ENCODE results near the gene CRB1. TPM values are rescaled to one million over a fixed set of nuclear protein-coding genes. Genes with fewer than 3 reads are reported as not detected.

Gene CRB1
- total and polyA plus RNA-seq, 2 experiments from 2014 or later: 0.27 to 0.56 TPM

- H3K36me3 ChIP-seq (ENCODE audit: insufficient read depth): no peaks in the 10 kb centered on the region
- H3K4me3 Mint-ChIP-seq: no peak overlapping the region
- no peaks in the 10 kb centered on the region for H3K79me2 ChIP-seq (replicated peaks; ENCODE audit: insufficient read depth)
- no peaks in the 10 kb centered on the region for H4K20me1 ChIP-seq (replicated peaks; ENCODE audit: insufficient read depth)
- no peaks in the 10 kb centered on the region for H3F3A ChIP-seq (replicated peaks; ENCODE audit: low read depth)
- peaks cover 22% of the 10 kb centered on the region for H3K4me1 Mint-ChIP-seq
- no peaks in the 10 kb centered on the region for H3K36me3 Mint-ChIP-seq (ENCODE audit: low read depth)
- peak; percentile 64 for DNase-seq (ENCODE audit: low spot score)
- no peak for TF ChIP-seq NANOG (IDR thresholded peaks at IDR 0.05; ENCODE audit: borderline replicate concordance)
- TF ChIP-seq REST (IDR thresholded peaks at IDR 0.05; ENCODE audit: unreplicated experiment): no peak
- peak; percentile 49 to 72 for TF ChIP-seq CTCF (conservative IDR thresholded peaks at IDR 0.05; ENCODE audit: low read depth in 2 of 2)
- H3K27ac ChIP-seq (ENCODE audit: low read depth): no peak overlapping the region
- peaks cover 14% of the 10 kb centered on the region; the same call in 1 of the 2 replicates for H3K4me1 ChIP-seq (ENCODE audit: insufficient read depth)
- H3K27me3 Mint-ChIP-seq (ENCODE audit: insufficient read depth, low read depth, poor library complexity): no peaks in the 10 kb centered on the region
- no peak for ATAC-seq
- H3K27me3 ChIP-seq (ENCODE audit: insufficient read depth): no peaks in the 10 kb centered on the region
- H3K9me3 Mint-ChIP-seq: no peaks in the 10 kb centered on the region
- no peak overlapping the region for H2AFZ ChIP-seq
- H3K4me3 ChIP-seq: no peak overlapping the region
- H3K27ac Mint-ChIP-seq: no peak overlapping the region
- H3K9me2 ChIP-seq (ENCODE audit: insufficient read depth): no peaks in the 10 kb centered on the region
- H3K4me2 ChIP-seq: no peak overlapping the region
Observed at GRCh38 chr1:197519741-197520334, 251.8 kb downstream of the CRB1 start.

- DNase-seq (ENCODE audit: low spot score): peak; percentile 80
- Histone ChIP-seq H3K4me2 (no peak overlapping the region), H3K27me3 (ENCODE audit: insufficient read depth) (no peaks in the 10 kb centered on the region), H3K36me3 (ENCODE audit: insufficient read depth) (no peaks in the 10 kb centered on the region), H3F3A (replicated peaks; ENCODE audit: low read depth) (no peaks in the 10 kb centered on the region), H3K27ac (ENCODE audit: low read depth) (no peak overlapping the region), H3K79me2 (replicated peaks; ENCODE audit: insufficient read depth) (no peaks in the 10 kb centered on the region), H4K20me1 (replicated peaks; ENCODE audit: insufficient read depth) (no peaks in the 10 kb centered on the region), H3K4me1 (ENCODE audit: insufficient read depth) (peaks cover 14% of the 10 kb centered on the region; the same call in 1 of the 2 replicates), H2AFZ (no peak overlapping the region), H3K9me2 (ENCODE audit: insufficient read depth) (no peaks in the 10 kb centered on the region), H3K4me3 (no peak overlapping the region)
- H3K4me1 Mint-ChIP-seq: peaks cover 22% of the 10 kb centered on the region
- H3K27ac Mint-ChIP-seq: peak overlapping the region; percentile 53; the same call in 1 of the 2 replicates
- no peak overlapping the region for H3K4me3 Mint-ChIP-seq
- no peaks in the 10 kb centered on the region for H3K36me3 Mint-ChIP-seq (ENCODE audit: low read depth)
- H3K9me3 Mint-ChIP-seq: no peaks in the 10 kb centered on the region
- no peak for TF ChIP-seq STAT1 (IDR thresholded peaks at IDR 0.05; ENCODE audit: unreplicated experiment)
- TF ChIP-seq REST (IDR thresholded peaks at IDR 0.05; ENCODE audit: unreplicated experiment): no peak
- no peak for TF ChIP-seq JUNB (IDR thresholded peaks at IDR 0.05; ENCODE audit: unreplicated experiment)
- TF ChIP-seq CTCF (conservative IDR thresholded peaks at IDR 0.05; ENCODE audit: low read depth in 2 of 2): peak; percentile 73 to 82
- TF ChIP-seq EZH2phosphoT487 (IDR thresholded peaks at IDR 0.05; ENCODE audit: unreplicated experiment): no peak
- peak; percentile 24; the same call in 1 of the 3 replicates for ATAC-seq
- no peaks in the 10 kb centered on the region for H3K27me3 Mint-ChIP-seq (ENCODE audit: insufficient read depth, low read depth, poor library complexity)
Observed at GRCh38 chr1:197521118-197521739, 253.2 kb downstream of the CRB1 start.
